ENCODE data around the gene DNMBP.

GRCh38 chr10:99913831-99914235 is 95.9 kb downstream of the DNMBP start:
- TF ChIP-seq, protein P1, sequence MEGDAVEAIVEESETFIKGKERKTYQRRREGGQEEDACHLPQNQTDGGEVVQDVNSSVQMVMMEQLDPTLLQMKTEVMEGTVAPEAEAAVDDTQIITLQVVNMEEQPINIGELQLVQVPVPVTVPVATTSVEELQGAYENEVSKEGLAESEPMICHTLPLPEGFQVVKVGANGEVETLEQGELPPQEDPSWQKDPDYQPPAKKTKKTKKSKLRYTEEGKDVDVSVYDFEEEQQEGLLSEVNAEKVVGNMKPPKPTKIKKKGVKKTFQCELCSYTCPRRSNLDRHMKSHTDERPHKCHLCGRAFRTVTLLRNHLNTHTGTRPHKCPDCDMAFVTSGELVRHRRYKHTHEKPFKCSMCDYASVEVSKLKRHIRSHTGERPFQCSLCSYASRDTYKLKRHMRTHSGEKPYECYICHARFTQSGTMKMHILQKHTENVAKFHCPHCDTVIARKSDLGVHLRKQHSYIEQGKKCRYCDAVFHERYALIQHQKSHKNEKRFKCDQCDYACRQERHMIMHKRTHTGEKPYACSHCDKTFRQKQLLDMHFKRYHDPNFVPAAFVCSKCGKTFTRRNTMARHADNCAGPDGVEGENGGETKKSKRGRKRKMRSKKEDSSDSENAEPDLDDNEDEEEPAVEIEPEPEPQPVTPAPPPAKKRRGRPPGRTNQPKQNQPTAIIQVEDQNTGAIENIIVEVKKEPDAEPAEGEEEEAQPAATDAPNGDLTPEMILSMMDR (IDR thresholded peaks at IDR 0.05): no peak
- TF ChIP-seq POLR2AphosphoS5 (IDR thresholded peaks at IDR 0.05; ENCODE audit: low read depth, low read length): no peak

Measured in Panc1 (cell line).